Astrocyte (in vitro differentiated cells and primary cell): Measurements from ENCODE around the gene ARHGAP30.

Experiments used
- CTCF ChIP-seq: IDR thresholded peaks from 2 replicates; pipeline ENCODE4 v1.5.1; 2011; ENCODE audit warnings: low read depth, mild to moderate bottlenecking, inconsistent platforms, low read length, moderate library complexity; ENCODE audit not compliant: insufficient read depth
- EZH2 ChIP-seq: IDR thresholded peaks from 2 replicates; pipeline ENCODE4 v1.6.1; 2012; ENCODE audit warnings: mild to moderate bottlenecking, low read length, inconsistent platforms; ENCODE audit not compliant: insufficient read depth

- TF ChIP-seq CTCF (no peak), EZH2 (no peak)
These were observed 44.9 kb upstream of the ARHGAP30 start for GRCh38 chr1:161114556-161114955.
